HG02938 (cell line): Measurements from ENCODE around the gene TRPM3.

Source experiments
- ATAC-seq: cut with Tn5 transposase; IDR thresholded peaks from one replicate; pipeline ENCODE4 v1.9.1; 2021; ENCODE audit warnings: mild to moderate bottlenecking, moderate library complexity; ENCODE audit not compliant: unreplicated experiment

The TRPM3 gene

DNA sequence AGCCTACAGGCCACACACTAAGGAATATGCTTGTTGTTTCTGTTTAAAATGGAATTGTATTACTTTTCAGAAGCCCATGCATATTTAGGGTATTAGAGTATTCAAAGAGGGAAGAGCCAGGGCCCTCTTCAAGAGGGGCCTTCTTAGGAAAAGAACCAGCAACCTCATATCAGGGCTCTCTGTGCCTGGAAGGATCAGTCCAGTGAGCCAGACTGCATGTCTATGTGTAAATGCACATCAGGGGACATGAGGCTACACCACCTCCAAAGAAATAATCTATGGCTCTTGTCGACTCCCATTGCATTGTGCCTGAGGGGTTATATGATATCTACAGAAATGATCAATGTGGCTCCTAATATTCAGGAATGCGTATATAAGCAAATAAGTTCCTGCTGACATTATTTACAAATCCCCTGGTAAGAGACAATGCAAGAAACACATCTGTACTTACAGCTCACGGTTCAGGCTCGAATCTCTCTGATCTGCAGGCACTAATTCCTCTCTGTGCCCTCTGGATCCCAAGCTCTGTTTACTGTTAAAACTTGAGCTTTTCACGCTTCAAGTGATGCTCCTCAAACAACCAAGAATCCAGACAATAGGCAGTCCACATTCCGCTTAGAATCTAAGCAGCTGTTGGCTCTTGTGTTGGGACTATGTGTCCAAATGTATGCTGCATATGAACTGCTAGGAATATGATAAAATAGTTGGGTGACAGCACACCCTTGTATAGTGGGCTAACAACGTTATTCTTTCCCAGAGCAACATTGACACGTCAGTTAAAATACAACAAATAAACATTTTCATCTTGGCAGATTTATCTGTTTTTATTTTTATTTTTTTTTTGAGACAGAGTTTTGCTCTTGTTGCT, 556.7 kb downstream of the TRPM3 start:
- no peak for ATAC-seq

GRCh38 chr9:70563431-70564204, 557.8 kb downstream of the TRPM3 start:
- ATAC-seq = peak; percentile 95

DNA sequence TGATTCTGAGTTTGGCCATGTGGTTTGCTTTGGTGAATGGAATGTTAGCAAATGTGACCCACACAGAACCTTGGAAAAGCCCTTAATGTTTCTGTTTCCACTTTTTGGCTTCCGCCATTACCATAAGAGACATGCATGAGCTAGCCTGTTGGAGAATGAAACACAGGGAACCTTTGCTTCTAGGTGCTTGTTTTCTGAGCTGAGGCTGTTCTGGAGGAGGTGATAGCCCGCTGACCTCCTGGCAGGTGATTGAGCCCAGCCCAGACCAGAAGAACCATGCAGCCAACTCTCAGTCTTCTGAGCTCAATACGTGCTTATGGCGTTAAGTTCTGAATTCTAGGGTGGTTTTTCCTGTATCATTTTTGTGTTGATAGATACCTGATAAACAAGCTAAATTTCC, 558.4 kb downstream of the TRPM3 start:
- no peak for ATAC-seq

DNA sequence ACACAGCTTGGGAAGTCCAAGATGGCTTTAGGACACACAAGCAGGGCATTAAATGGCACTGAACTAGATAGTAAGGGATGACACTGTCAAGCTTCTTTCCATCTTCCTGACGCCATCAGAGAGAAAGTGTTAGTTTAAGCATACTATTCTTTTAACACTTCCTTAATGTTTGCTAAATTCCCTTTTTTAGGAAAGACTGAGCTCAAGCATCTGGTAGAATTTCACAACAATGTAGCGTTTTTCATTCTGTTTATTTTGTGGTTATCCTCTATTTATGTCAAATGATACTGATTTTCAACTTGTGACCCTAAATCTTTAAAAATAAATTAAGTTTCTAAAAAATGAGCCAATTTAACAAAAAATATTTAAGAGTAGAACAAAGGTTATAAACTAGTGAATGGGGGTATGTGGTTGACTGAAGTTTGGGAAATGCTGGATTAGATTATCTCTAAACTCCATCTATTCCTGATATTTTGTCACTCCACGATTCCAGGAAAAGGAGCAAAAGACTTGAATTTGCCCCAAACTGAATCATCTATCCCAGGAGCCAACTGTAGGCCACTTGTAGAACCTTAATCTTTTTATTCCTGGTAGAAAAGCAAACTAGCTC, 559.5 kb downstream of the TRPM3 start:
- no peak for ATAC-seq

- no peak for ATAC-seq
These were observed 560.3 kb downstream of the TRPM3 start for GRCh38 chr9:70561111-70561510.

DNA sequence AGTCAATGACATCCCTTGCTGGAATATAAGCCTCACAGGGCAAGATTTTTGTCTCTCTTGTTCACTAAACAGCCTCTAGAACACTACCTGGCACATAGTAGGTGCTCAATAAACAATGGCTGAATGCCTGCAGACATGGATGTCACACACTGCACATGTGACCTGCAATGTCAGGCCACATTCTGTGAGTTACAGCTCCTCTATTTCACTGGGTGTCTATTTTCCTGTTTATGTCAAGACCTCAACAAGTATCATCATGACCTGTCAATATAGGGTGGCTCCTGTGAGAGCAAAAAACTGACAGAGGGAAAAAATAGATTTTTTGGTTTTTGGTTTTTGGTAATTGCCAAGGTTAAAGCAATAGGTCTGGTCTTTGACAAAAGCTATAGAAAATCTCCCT, 562.3 kb downstream of the TRPM3 start:
- no peak for ATAC-seq

DNA sequence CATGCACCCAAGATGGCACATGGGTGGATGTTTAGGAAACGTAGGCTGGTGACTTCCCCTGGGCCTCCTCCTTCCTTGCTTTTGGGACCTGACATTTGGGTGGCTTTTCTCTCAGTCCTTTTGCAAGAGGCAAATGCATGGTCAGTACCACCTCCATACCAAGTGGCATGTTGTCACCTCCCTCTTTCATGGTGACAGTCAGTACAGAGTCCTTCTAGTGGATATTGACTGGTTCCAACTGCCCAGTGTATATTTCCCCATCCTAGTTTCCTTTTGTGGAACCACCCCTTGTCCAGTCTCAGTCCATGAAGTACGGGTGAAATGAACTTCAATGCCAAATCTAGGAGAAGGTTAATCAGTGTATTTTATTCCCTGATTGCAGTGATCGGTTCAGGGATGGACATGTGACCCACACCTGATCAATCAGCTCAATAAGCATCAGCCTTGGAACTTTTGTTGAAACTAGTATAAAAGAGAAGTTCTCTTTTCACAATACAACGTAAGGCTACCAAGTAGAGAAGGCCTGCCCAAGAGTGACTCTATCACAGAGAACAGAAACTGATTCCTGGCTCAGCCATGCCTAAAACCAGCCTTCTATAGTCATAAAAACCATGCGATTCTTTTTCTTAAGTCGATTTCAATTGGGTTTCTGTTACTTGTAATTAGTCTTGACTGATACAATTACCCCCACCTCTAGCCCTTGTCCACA, 563.6 kb downstream of the TRPM3 start:
- ATAC-seq = peak; percentile 100

- no peak for ATAC-seq
These were observed 564.6 kb downstream of the TRPM3 start for GRCh38 chr9:70556771-70557170.

GRCh38 chr9:70554881-70555280, 566.5 kb downstream of the TRPM3 start:
- no peak for ATAC-seq

DNA sequence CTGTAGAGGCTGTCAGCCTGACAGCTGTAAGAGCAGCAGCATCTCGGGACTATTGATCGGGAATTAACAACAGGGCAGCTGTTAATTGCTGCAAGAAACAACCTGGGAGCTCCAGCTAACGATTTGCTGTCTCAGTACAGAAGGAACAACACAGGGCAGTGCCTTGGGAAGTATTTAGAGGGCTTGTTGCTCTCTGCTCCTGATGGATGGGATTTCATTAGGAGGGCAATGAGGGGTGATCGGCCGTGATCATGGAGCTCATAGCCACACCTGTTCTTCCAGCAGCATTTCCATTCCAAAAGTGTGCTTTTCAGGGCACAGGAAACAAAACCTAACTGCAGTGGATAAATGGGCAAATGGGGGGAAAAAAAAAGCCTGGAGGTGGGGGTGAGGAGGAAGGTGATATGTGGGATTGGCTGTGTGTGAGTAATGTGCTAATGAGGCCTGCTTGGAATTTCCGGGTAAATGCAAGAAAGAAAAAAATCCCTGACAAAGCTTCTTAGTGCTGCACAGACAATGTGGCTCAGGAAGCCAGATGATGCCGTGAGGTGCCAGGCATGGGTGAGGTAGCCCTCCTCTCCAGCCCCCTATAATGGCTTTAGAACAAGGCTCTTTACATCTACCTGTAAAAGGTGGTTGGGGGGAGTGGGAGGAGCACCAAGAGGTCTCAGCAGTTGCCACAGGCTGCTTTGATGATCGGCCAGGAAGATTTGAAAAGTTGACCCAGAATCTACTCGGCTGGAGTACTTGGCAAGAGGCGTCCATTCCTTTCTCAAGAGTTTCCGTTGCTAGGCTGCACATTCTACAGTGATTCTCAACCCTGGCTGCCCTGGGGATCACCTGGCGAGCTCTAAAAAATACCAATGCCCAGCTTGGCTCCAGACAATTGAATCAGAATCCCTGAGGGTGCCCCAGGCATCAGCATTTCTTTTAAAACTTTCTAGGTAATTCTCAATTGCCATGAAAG, 567.4 kb downstream of the TRPM3 start:
- ATAC-seq = no peak

DNA sequence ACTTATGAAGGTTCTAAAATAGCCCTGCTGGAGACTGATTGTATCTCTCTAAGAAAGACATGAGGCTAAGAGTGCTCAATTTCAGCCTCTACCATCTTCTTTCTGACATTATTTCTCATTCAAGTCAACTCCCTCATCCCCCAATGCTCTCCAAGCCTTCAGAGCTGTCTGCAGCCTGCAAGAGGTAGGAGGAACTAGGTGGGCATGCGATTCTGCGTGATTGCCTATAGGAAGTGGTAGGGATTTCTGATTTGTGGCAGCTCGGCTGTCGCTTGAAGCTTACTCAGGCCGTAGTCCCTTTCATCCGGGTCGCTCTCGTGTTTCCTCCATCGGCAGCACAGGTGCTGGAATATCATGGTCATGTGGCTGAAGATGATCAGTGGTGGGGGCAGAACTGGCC, 568.9 kb downstream of the TRPM3 start:
- ATAC-seq = no peak

DNA sequence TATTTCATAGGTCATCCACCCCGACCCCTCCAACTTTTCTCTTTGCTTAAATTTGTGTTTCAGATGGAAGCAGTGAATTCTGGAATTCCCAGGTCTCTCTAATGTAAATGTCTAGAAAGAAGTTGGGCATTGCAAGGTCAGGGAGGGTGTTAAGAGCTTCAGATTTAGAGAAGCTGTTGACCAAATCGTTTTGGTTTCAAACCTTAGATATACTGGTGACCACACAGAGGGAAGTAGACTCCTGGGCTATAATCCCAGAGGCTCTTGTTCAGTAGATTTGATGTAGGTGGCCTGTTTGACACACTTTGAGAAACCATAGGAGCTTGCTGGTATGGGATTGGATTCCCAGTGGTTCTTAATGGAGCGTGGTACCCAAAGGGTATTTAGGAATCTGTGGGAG, 569.6 kb downstream of the TRPM3 start:
- ATAC-seq = no peak

DNA sequence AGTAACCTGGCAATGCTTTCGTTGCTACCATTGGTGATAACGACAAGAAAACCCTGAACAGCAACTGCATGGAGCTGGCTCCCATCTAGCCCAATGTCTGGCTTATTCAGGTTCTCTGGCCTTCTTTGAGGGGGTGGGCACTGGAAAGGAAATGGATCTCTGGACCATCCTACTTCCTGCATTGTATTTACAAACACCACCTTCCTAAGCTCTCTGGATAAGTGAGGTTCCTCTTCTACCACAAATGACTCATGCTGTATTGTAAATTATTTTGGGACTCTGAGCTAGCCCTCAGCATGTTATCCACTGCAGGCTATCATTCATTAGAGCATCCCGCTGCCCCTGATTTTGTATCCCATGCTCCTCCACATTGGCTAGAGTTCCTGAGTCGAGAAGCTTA, 570.0 kb downstream of the TRPM3 start:
- no peak for ATAC-seq

- ATAC-seq = no peak
These were observed 571.5 kb downstream of the TRPM3 start for GRCh38 chr9:70549926-70550325.

DNA sequence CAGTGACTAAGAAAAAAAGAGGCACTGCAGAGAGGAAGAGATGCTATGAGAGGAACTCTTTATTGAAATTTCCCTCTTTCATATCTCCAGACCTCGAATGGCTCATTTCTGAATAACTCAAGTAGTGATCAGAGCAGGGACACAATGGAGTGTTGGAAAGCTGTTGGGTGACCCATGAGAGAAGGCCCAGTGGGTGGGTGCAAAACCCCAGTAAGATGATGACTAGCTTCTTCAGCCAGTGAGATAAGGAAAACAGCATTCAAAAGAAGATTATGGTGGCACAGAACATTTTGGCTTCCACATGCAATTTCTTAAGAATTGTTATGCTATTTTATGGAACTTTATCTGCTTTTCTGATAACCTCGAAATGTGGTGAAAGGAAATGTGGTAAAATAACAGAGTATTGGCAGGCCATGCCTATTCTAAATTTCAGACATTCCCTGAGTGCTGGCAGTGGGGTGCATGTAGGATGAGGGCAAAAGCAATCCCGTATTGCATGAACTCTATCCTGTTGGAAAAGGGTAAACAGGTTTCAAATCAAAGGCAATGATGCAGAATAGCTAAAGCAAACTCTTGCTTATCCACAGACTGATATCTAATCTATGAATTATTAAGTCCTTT, 579.0 kb downstream of the TRPM3 start:
- ATAC-seq = no peak

DNA sequence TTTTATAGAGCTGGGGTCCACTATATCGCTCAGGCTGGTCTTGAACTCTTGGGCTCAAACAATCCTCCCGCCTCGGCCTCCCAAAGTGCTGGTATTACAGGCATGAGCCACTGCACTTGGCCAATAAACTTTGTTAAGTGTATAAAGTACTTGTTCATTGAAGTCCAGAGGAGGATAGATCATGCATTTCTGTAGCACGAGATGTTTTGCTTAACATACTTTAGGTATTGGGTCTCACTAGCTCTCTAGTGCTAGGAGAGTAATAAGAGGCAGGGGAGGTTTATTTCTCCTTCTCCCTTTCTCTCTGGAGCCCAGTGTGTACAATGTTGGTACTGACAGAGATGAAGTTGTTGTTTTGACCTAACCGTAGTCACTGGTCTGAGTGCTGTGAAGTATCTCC, 581.4 kb downstream of the TRPM3 start:
- no peak for ATAC-seq

- no peak for ATAC-seq
These were observed 581.9 kb downstream of the TRPM3 start for GRCh38 chr9:70539526-70539925.

- no peak for ATAC-seq
These were observed 582.4 kb downstream of the TRPM3 start for GRCh38 chr9:70539001-70539400.

GRCh38 chr9:70537084-70537483, 584.3 kb downstream of the TRPM3 start:
- no peak for ATAC-seq
